Neuron (in vitro differentiated cells): ENCODE results near the gene HSF2.

Experiments used
- H2AFZ ChIP-seq: one replicate; pipeline ENCODE4 v1.6.1; 2013; ENCODE audit warnings: low read depth, mild to moderate bottlenecking, inconsistent platforms, low read length, moderate library complexity
- H3K27me3 ChIP-seq: one replicate; pipeline ENCODE4 v1.6.1; 2013; ENCODE audit warnings: low read length; ENCODE audit not compliant: insufficient read depth
- H3K36me3 ChIP-seq: one replicate; pipeline ENCODE4 v1.6.1; 2013; ENCODE audit warnings: low read length; ENCODE audit not compliant: insufficient read depth
- H3K4me1 ChIP-seq: one replicate; pipeline ENCODE4 v1.6.1; 2013; ENCODE audit warnings: low read length; ENCODE audit not compliant: insufficient read depth
- H3K4me3 ChIP-seq: 2 replicates; pipeline ENCODE4 v1.5.1; 2013; ENCODE audit warnings: mild to moderate bottlenecking, low read length, moderate library complexity
- H3K9me3 ChIP-seq: one replicate; pipeline ENCODE4 v1.6.1; 2013; ENCODE audit warnings: low read length

Gene HSF2, protein sequence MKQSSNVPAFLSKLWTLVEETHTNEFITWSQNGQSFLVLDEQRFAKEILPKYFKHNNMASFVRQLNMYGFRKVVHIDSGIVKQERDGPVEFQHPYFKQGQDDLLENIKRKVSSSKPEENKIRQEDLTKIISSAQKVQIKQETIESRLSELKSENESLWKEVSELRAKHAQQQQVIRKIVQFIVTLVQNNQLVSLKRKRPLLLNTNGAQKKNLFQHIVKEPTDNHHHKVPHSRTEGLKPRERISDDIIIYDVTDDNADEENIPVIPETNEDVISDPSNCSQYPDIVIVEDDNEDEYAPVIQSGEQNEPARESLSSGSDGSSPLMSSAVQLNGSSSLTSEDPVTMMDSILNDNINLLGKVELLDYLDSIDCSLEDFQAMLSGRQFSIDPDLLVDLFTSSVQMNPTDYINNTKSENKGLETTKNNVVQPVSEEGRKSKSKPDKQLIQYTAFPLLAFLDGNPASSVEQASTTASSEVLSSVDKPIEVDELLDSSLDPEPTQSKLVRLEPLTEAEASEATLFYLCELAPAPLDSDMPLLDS

DNA sequence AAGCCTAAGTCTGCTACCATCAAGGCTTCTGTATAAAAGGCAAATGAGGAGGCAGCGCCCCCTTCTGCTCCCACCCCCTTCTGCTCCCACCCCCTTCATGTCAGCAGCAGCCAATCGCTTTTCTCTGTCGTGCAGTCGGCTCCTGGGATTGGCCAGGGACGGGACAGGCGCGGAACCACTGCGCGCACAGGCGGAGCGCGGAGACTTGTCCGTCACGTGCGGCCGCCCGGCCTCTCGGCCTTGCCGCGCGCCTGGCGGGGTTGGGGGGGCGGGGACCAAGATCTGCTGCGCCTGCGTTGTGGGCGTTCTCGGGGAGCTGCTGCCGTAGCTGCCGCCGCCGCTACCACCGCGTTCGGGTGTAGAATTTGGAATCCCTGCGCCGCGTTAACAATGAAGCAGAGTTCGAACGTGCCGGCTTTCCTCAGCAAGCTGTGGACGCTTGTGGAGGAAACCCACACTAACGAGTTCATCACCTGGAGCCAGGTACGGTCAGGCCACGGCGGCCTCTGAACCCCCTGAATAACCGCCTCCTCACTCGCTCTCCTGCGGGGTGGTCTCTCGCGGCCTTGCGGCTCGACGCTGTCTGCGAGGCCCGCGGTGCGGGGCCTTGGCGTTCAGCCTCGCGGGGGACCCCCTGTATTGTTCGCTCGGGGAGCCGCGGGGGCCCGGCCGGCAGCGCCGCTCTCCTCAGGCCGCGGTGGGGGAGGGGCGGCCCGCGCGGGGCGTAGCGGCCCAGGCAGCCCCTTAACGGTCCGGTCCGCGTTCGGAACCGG, at the start of gene HSF2:
TSS of gene HSF2 (plus strand) at position 305 of the 773 bp plus-strand sequence. CDS start at position 391, 86 bp downstream.
- Histone ChIP-seq H3K4me1 (peaks cover 16% of the 10 kb centered on the region), H2AFZ (peak within 1 kb of the TSS; percentile 72), H3K36me3 (no peaks in the 10 kb centered on the region), H3K27me3 (no peaks in the 10 kb centered on the region), H3K9me3 (no peaks in the 10 kb centered on the region), H3K4me3 (peak within 1 kb of the TSS; percentile 100)

DNA sequence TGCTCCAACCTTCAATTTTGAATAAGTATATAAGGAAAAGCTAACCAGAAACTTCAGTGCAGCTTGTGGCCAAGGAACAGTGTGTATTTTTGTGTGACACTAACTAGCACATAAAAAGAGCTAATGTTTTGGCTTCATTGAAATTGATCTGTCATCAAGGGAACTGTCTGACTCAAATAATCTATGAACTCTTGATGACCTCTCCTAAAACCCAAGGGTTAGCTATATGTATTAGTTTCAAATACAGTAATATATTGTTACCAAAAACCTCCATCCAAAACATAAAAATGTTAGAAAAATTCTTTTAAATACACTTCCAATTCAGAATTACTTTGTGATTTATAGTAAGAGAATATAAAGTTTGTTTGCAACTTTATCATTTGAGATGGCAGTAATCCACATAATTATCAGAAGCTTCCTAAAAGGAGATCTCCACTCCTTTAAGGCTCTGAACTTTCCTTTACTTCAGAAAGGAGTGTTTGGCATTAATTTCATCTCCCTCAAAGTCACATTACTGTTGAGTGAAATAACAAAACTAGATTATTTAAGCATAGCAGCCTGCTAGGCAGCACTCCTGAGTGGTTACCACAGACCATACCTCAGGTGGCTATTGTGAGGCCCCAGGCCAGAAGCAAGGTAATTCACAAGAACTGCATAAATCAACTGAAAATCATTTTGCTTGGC, 46.3 kb upstream of the HSF2 start:
- H3K27me3 ChIP-seq, result no peaks in the 10 kb centered on the region
- no peaks in the 10 kb centered on the region for H3K36me3 ChIP-seq
- peaks cover 2% of the 10 kb centered on the region for H3K4me1 ChIP-seq
- no peak overlapping the region for H3K4me3 ChIP-seq
- no peaks in the 10 kb centered on the region for H3K9me3 ChIP-seq
- H2AFZ ChIP-seq, result no peak overlapping the region

DNA sequence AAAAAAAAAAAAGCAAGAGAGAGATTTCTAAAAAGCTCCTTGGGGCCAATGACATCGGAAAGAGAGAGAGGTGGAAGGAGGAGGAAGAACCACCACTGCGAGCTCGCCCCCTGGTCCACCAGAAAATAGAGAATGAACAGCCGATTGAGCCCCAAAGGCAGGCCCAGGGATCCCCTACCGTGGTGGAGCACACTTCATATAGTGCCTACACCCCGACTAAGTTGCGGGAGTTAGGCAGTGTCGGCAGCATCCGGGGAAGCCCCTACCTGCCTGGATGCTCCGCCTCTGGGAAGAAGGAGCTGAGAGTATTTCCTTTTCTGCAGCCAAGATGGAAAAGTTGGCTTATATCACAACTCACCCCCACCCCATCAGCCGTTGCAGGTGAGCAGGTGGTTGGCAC, 38.6 kb upstream of the HSF2 start:
- Histone ChIP-seq H2AFZ (no peak overlapping the region), H3K27me3 (no peaks in the 10 kb centered on the region), H3K9me3 (no peaks in the 10 kb centered on the region), H3K4me1 (no peaks in the 10 kb centered on the region), H3K36me3 (no peaks in the 10 kb centered on the region), H3K4me3 (no peak overlapping the region)

DNA sequence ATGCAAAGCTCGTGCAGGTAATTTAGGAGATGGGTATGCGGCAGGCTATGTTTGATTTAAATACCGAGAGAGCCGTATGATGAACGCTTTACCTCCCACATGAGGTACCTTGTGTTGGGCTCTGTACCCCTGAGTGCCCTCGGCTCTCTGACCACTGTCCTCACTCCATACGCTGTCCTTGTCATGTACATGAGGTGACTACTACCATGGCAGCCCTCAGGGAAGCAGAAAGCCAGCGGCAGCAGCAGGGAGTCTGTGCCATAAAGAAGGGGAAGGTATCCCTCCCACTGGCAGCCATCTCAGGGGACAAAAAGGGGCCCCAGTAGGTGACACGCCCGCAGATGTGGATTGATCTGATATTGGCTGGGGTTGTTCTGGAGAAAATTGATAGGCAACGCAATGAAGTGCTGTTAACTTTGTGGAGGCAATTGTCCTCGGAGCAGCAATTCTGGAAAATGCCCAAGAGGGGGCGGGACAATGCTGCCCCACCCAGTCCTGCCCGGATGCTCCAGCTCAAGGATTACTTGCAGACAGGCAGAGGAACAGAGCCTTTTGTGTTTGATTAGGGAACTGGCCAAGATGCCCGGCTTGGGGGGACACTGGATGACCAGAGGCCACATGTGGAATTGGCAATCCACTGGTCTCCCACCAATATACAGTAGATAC, 38.0 kb upstream of the HSF2 start:
- no peak overlapping the region for H3K4me3 ChIP-seq
- H3K36me3 ChIP-seq, result no peaks in the 10 kb centered on the region
- H3K4me1 ChIP-seq, result no peaks in the 10 kb centered on the region
- peaks cover 2% of the 10 kb centered on the region for H3K9me3 ChIP-seq
- no peaks in the 10 kb centered on the region for H3K27me3 ChIP-seq
- no peak overlapping the region for H2AFZ ChIP-seq

DNA sequence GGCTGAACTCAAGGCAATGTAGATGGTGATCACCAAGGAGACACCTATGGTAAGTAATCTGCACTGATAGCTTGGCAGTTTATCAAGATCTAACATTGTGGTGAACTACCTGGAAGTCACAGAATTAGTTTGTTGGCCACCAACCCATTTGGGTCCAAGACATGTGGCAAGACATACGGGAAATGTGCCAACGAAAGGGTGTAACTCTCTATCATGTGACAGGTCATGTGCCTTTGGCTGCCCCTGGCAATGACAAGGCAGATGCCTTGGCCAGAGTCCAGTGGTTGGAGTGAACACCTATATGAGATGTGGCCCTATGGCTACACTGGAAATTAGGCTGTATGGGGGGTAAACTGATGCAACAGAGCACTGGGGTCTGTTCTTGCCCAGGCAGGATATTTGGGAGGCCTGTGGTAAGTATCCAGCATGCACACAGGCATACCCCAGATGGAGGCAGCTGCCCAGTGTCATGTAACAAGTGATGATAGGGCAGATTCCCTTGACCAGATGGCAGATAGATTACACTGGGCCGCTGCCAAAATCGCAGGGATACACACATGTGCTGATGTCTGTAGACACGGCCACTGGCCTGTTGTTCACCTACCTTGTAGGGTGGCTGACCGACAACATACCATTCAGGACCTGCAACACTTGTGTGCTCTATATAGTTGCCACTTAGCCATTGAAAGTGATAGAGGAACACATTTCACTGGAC, 35.5 kb upstream of the HSF2 start:
- no peak overlapping the region for H2AFZ ChIP-seq
- no peak overlapping the region for H3K4me3 ChIP-seq
- no peaks in the 10 kb centered on the region for H3K4me1 ChIP-seq
- H3K27me3 ChIP-seq, result no peaks in the 10 kb centered on the region
- peaks cover 3% of the 10 kb centered on the region for H3K9me3 ChIP-seq
- H3K36me3 ChIP-seq, result no peaks in the 10 kb centered on the region

DNA sequence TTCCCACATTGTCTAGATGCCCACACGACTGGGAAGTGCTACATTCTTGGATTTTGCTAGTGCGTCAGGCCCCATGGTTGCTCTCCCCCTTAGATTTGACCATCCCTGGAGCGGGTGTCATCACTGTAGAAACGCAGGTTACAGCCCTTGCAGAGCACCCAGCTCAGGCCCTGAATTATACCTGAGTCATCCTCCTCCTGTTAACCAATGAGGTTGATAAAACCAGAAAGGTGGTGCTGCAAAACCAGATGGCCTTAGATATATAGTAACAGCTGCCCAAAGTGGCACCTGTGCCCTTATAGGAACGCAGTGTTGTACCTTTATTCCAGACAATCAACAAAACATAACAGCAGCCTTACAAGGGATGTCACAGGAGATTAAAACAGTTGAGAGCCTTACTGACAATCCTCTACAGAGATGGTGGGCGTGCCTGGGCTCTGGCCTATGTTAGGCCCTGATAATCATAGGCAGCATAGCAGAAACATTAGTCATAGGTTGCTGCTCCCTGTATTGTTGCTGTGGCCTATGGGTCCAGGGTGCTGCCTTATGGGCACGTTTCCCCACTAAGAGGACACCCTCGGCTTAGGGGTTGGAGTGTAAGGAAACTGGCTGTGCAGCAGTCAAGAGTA, 33.6 kb upstream of the HSF2 start:
- Histone ChIP-seq H3K9me3 (peaks cover 3% of the 10 kb centered on the region), H3K27me3 (no peaks in the 10 kb centered on the region)

DNA sequence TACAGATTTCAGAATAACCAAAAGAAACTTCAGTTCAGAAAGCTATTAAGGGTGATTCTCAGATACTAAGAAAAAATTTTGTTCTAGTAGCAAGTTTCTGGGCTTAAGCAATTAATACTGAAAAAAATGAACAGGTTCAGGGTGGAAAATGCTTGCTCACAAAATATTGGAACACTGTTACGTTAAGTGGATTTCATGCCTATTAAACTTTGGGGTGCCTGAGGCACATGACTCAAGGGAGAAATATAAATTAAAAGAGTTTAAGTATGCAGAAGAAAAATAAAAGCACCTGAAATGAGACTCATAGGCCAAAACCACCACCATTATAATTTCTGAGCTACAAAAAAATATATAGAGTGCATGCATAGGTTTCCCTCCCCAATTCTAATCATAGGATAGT, 32.3 kb upstream of the HSF2 start:
- Histone ChIP-seq H3K27me3 (no peaks in the 10 kb centered on the region), H2AFZ (no peak overlapping the region), H3K9me3 (peaks cover 3% of the 10 kb centered on the region), H3K4me3 (no peak overlapping the region), H3K36me3 (no peaks in the 10 kb centered on the region), H3K4me1 (no peaks in the 10 kb centered on the region)

More for the DNA sequence above, 33.6 kb upstream of the HSF2 start:
- no peak overlapping the region for H3K4me3 ChIP-seq
- H3K36me3 ChIP-seq, result no peaks in the 10 kb centered on the region
- no peaks in the 10 kb centered on the region for H3K4me1 ChIP-seq
- no peak overlapping the region for H2AFZ ChIP-seq

DNA sequence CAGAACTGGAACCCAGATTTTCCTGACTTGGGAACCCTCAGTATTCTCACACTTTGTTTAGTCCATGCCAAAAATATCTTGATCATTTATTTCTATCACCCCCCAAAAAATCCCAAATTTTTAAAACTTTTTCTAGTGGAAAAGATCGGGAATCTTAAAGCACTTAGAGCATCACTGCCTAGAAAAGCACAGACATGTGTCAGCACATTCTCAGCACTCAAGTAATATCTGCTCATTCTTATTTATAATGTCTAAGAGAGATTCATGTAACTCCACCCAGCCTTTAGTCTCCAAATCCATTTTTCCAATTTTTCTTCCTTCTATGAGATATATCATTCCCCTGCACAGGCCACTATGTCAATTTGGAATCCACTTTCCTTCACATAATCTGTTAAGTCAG, 29.9 kb upstream of the HSF2 start:
- peaks cover 3% of the 10 kb centered on the region for H3K9me3 ChIP-seq
- no peak overlapping the region for H3K4me3 ChIP-seq
- H3K36me3 ChIP-seq, result no peaks in the 10 kb centered on the region
- no peaks in the 10 kb centered on the region for H3K27me3 ChIP-seq
- H2AFZ ChIP-seq, result no peak overlapping the region
- H3K4me1 ChIP-seq, result no peaks in the 10 kb centered on the region

DNA sequence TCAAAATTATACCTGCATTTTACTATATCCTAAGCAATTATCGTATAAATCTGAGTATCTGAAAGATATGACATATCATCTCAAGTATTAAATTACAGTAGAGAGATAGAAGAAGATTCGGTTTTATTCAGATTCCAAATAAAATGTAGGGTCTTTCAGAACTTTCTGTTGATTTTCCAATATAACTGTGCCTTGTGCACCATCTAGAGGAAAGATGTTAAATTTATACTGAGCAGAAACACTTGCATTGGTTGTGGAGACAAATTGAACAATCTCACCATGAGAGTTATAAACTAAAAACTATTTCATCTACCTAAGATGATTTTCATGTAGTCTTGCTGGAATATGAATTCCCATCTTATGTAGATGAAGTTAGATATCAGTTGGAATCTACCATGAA, 26.8 kb upstream of the HSF2 start:
- H3K9me3 ChIP-seq, result no peaks in the 10 kb centered on the region

DNA sequence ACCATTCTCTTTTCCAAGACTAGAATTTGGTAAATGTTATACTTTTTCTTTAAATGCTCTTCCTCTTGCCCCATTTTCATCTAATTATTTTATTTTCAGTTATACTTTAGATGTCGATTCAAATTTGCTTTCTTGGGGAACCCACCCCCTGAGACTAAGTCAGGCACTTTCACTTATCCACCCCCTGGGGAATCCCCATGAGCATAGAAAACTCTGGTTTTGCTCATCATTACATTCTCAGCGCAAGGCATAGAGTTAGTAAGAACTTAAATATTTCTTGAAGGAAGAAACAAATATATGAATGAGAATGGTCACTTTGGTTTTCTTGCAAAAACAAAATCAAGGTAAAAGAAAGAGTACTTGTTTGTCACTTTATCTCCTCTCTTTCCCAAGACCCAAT, 25.1 kb upstream of the HSF2 start:
- Histone ChIP-seq H2AFZ (no peak overlapping the region), H3K27me3 (no peaks in the 10 kb centered on the region), H3K36me3 (no peaks in the 10 kb centered on the region), H3K4me1 (no peaks in the 10 kb centered on the region), H3K9me3 (no peaks in the 10 kb centered on the region), H3K4me3 (no peak overlapping the region)

More for the DNA sequence above, 26.8 kb upstream of the HSF2 start:
- Histone ChIP-seq H2AFZ (no peak overlapping the region), H3K4me3 (no peak overlapping the region), H3K36me3 (no peaks in the 10 kb centered on the region), H3K4me1 (no peaks in the 10 kb centered on the region), H3K27me3 (no peaks in the 10 kb centered on the region)

DNA sequence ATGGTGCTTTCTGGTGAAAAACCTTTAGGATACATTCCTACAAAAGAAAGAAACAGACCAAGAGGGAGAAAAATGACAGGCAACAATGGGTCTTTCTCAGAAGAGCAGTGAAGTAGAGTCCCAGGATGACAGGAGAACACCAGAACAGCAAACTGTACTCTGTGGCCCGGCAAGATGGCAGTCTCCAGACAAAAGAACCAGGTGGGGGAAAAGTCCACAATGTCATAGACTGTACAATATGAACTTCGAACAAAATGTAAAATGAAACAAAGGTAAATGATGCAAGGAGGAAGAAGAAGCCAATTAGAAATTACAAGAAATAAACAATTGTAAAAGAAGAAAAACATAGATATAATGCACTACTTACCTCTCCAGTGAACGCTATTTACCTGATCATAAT, 23.2 kb upstream of the HSF2 start:
- Histone ChIP-seq H3K27me3 (no peaks in the 10 kb centered on the region), H3K9me3 (no peaks in the 10 kb centered on the region), H3K4me1 (no peaks in the 10 kb centered on the region), H2AFZ (no peak overlapping the region), H3K4me3 (no peak overlapping the region), H3K36me3 (no peaks in the 10 kb centered on the region)
